Fibroblast of skin of back (primary cell): Measurements from ENCODE around the gene LOXL1.
"Not testable (repeated sequence)": the region's sequence is repeated elsewhere in the genome, so short reads cannot be mapped to it uniquely, and the experiment has no call there.

ENCODE experiments used
- DNase-seq: peaks from one replicate; pipeline ENCODE4 v3.0.0-alpha.2; 2013

Gene LOXL1

GRCh38 chr15:73954188-73955145 lies 28.2 kb downstream of the LOXL1 start:
- DNase-seq, result no peak

GRCh38 chr15:73955326-73955725 lies 29.1 kb downstream of the LOXL1 start:
- DNase-seq, result no peak

GRCh38 chr15:73955861-73956742 lies 29.8 kb downstream of the LOXL1 start:
- no peak for DNase-seq

GRCh38 chr15:73956743-73957135 lies 30.5 kb downstream of the LOXL1 start:
- peak; percentile 93 for DNase-seq

GRCh38 chr15:73957276-73957675 lies 31.0 kb downstream of the LOXL1 start:
- DNase-seq, result no peak

GRCh38 chr15:73957785-73958184 lies 31.5 kb downstream of the LOXL1 start:
- DNase-seq, result no peak

GRCh38 chr15:73959012-73959581 lies 32.8 kb downstream of the LOXL1 start:
- peak; percentile 46 for DNase-seq

GRCh38 chr15:73959801-73960200 lies 33.5 kb downstream of the LOXL1 start:
- DNase-seq, result no peak

GRCh38 chr15:73960472-73961070 lies 34.3 kb downstream of the LOXL1 start:
- not testable (repeated sequence) for DNase-seq

GRCh38 chr15:73962433-73962832 lies 36.2 kb downstream of the LOXL1 start:
- DNase-seq, result no peak

GRCh38 chr15:73964736-73965093 lies 38.5 kb downstream of the LOXL1 start:
- DNase-seq, result peak; percentile 75

- no peak for DNase-seq
Observed at GRCh38 chr15:73965094-73965757, 39.0 kb downstream of the LOXL1 start.

- DNase-seq, result peak; percentile 53
Observed at GRCh38 chr15:73965758-73966113, 39.5 kb downstream of the LOXL1 start.

GRCh38 chr15:73968461-73968860 lies 42.2 kb downstream of the LOXL1 start:
- DNase-seq, result no peak

- DNase-seq, result no peak
Observed at GRCh38 chr15:73969151-73969759, 43.0 kb downstream of the LOXL1 start.

- peak; percentile 81 for DNase-seq
Observed at GRCh38 chr15:73972984-73973682, 46.9 kb downstream of the LOXL1 start.

- not testable (repeated sequence) for DNase-seq
Observed at GRCh38 chr15:73973683-73974200, 47.5 kb downstream of the LOXL1 start.

GRCh38 chr15:73975440-73976125 lies 49.3 kb downstream of the LOXL1 start:
- DNase-seq, result not testable (repeated sequence)

- DNase-seq, result no peak
Observed at GRCh38 chr15:73978896-73979295, 52.6 kb downstream of the LOXL1 start.

GRCh38 chr15:73979636-73980035 lies 53.4 kb downstream of the LOXL1 start:
- DNase-seq, result no peak
